GM23338 (cell line): Measurements from ENCODE around the gene ORAI3. TPM values are rescaled to one million over a fixed set of nuclear protein-coding genes. Genes with fewer than 3 reads are reported as not detected.

Experiments used
- ATAC-seq: fragments of 200-7000 bp; cut with Tn5 transposase; 3 replicates; pipeline ENCODE4 v1.9.1; 2020
- DNase-seq: peaks from one replicate; pipeline ENCODE4 v3.0.0-alpha.2; 2015; ENCODE audit warnings: low spot score
- H2AFZ ChIP-seq: fragments of 200-600 bp; sonication (generic); 2 replicates; pipeline ENCODE4 v1.8.0; 2016; ENCODE audit warnings: antibody characterized with exemption, mild to moderate bottlenecking, moderate library complexity
- H3F3A ChIP-seq: fragments of 200-600 bp; sonication (generic); replicated peaks from 2 replicates; pipeline ENCODE4 v1.8.0; 2017; ENCODE audit warnings: antibody characterized with exemption, mixed run types, low read depth
- H3K27ac ChIP-seq: fragments of 200-600 bp; sonication (generic); 2 replicates; pipeline ENCODE4 v1.6.1; 2016; ENCODE audit warnings: low read depth
- H3K27me3 ChIP-seq: fragments of 200-600 bp; sonication (generic); 2 replicates; pipeline ENCODE4 v1.8.0; 2016; ENCODE audit warnings: mild to moderate bottlenecking, mixed run types, moderate library complexity; ENCODE audit not compliant: insufficient read depth
- H3K36me3 ChIP-seq: fragments of 200-600 bp; sonication (generic); 2 replicates; pipeline ENCODE4 v1.8.0; 2016; ENCODE audit warnings: mild to moderate bottlenecking; ENCODE audit not compliant: insufficient read depth
- H3K4me1 ChIP-seq: fragments of 200-600 bp; sonication (generic); 2 replicates; pipeline ENCODE4 v1.8.0; 2016; ENCODE audit warnings: mild to moderate bottlenecking, moderate library complexity; ENCODE audit not compliant: insufficient read depth
- H3K4me2 ChIP-seq: fragments of 200-600 bp; sonication (generic); 2 replicates; pipeline ENCODE4 v1.7.1; 2017; ENCODE audit warnings: mixed run types
- H3K4me3 ChIP-seq: fragments of 200-600 bp; sonication (generic); 2 replicates; pipeline ENCODE4 v1.6.1; 2016; ENCODE audit warnings: mixed run types
- H3K79me2 ChIP-seq: fragments of 200-600 bp; sonication (generic); replicated peaks from 2 replicates; pipeline ENCODE4 v1.8.0; 2017; ENCODE audit warnings: mild to moderate bottlenecking; ENCODE audit not compliant: insufficient read depth
- H3K9me2 ChIP-seq: fragments of 200-600 bp; sonication (generic); 2 replicates; pipeline ENCODE4 v1.8.0; 2017; ENCODE audit not compliant: insufficient read depth
- H4K20me1 ChIP-seq: fragments of 200-600 bp; sonication (generic); replicated peaks from 2 replicates; pipeline ENCODE4 v1.8.0; 2017; ENCODE audit warnings: mild to moderate bottlenecking; ENCODE audit not compliant: insufficient read depth
- H3K27ac Mint-ChIP-seq: 2 replicates; pipeline ENCODE4 v1.8.0; 2020; ENCODE audit warnings: inconsistent platforms, mild to moderate bottlenecking, moderate library complexity, mixed read lengths
- H3K27me3 Mint-ChIP-seq: 3 replicates; pipeline ENCODE4 v1.8.0; 2022; ENCODE audit warnings: low read depth, mild to moderate bottlenecking, moderate library complexity, mixed read lengths, inconsistent platforms; ENCODE audit not compliant: insufficient read depth, poor library complexity
- H3K36me3 Mint-ChIP-seq: 3 replicates; pipeline ENCODE4 v1.8.0; 2021; ENCODE audit warnings: low read depth, mild to moderate bottlenecking, inconsistent platforms, moderate library complexity, mixed read lengths
- H3K4me1 Mint-ChIP-seq: 3 replicates; pipeline ENCODE4 v1.8.0; 2020; ENCODE audit warnings: mild to moderate bottlenecking, inconsistent platforms, mixed read lengths
- H3K4me3 Mint-ChIP-seq: 3 replicates; pipeline ENCODE4 v1.8.0; 2021; ENCODE audit warnings: moderate library complexity, mild to moderate bottlenecking, inconsistent platforms, mixed read lengths
- H3K9me3 Mint-ChIP-seq: 3 replicates; pipeline ENCODE4 v1.8.0; 2020; ENCODE audit warnings: moderate library complexity, mild to moderate bottlenecking, inconsistent platforms, mixed read lengths
- CREB1 ChIP-seq: fragments of 250-450 bp; sonication (Bioruptor Pico); IDR thresholded peaks from 2 replicates; pipeline ENCODE4 v1.5.0; 2020; ENCODE audit warnings: low read depth, mild to moderate bottlenecking, moderate library complexity
- EZH2 ChIP-seq: fragments of 200-600 bp; sonication (generic); IDR thresholded peaks from one replicate; pipeline ENCODE4 v1.8.0; 2017; ENCODE audit warnings: antibody characterized with exemption, mild to moderate bottlenecking, low read depth; ENCODE audit not compliant: unreplicated experiment
- EZH2phosphoT487 ChIP-seq: fragments of 200-600 bp; sonication (generic); IDR thresholded peaks from one replicate; pipeline ENCODE4 v1.8.1; 2018; ENCODE audit warnings: antibody characterized with exemption; ENCODE audit not compliant: unreplicated experiment
- JUNB ChIP-seq: IDR thresholded peaks from one replicate; pipeline ENCODE4 v1.6.1; 2016; ENCODE audit warnings: antibody characterized with exemption; ENCODE audit not compliant: unreplicated experiment
- NANOG ChIP-seq: IDR thresholded peaks from 2 replicates; pipeline ENCODE4 v1.6.1; 2016; ENCODE audit warnings: antibody characterized with exemption, borderline replicate concordance
- POLR2AphosphoS5 ChIP-seq: IDR thresholded peaks from 2 replicates; pipeline ENCODE4 v1.6.1; 2016; ENCODE audit warnings: antibody characterized with exemption, low read depth
- STAT1 ChIP-seq: IDR thresholded peaks from one replicate; pipeline ENCODE4 v1.6.1; 2016; ENCODE audit warnings: antibody characterized with exemption; ENCODE audit not compliant: unreplicated experiment
- ZNF114 ChIP-seq: fragments of 250-450 bp; sonication (Bioruptor Pico); IDR thresholded peaks from 2 replicates; pipeline ENCODE4 v1.5.0; 2020; ENCODE audit warnings: mild to moderate bottlenecking, moderate library complexity
- ZNF331 ChIP-seq: fragments of 250-450 bp; sonication (Bioruptor Pico); IDR thresholded peaks from 2 replicates; pipeline ENCODE4 v1.5.0; 2020; ENCODE audit warnings: low read depth, mild to moderate bottlenecking, moderate library complexity
- ZNF462 ChIP-seq: fragments of 250-450 bp; sonication (Bioruptor Pico); IDR thresholded peaks from 2 replicates; pipeline ENCODE4 v1.5.0; 2020; ENCODE audit warnings: mild to moderate bottlenecking, moderate library complexity
- polyA plus RNA-seq: library from polyadenylated mRNA; unstranded; fragments of >200 nt; fragmentation: Nextera tagmentation; extraction: Ambion mirVana; gene quantifications from 2 replicates; pipeline ENCODE4 v1.2.1, GENCODE V29; 2016
- total RNA-seq: library from RNA; depleted of rRNA; stranded (reverse); fragments of >200 nt; shearing (Covaris generic); gene quantifications from 2 replicates; pipeline ENCODE4 v1.2.3, GENCODE V29; 2014
- TF ChIP-seq, protein P1 (sequence below), 2 experiments: fragments of 200-600 bp in 1 of 2; sonication (generic) in 1 of 2; conservative IDR thresholded peaks; 2 replicates each; pipeline versions ENCODE4 v1.5.1 to v1.6.1; 2016 to 2017; ENCODE audit warnings: antibody characterized with exemption in 2 of 2, low read depth in 2 of 2, mild to moderate bottlenecking in 2 of 2, moderate library complexity in 1 of 2
- TF ChIP-seq, protein P2 (sequence below): IDR thresholded peaks from 2 replicates; pipeline ENCODE4 v1.6.1; 2016; ENCODE audit warnings: antibody characterized with exemption
- TF ChIP-seq, protein P3 (sequence below): IDR thresholded peaks from one replicate; pipeline ENCODE4 v1.6.1; 2018; ENCODE audit warnings: antibody characterized with exemption; ENCODE audit not compliant: unreplicated experiment

Gene ORAI3
- total and polyA plus RNA-seq, 2 experiments from 2014 or later = 6.9 to 15.9 TPM

- Histone ChIP-seq H3K4me1 (peaks cover 13% of the 10 kb centered on the region), H2AFZ (no peak overlapping the region), H3K4me2 (no peak overlapping the region), H3K27ac (no peak overlapping the region), H3K36me3 (no peaks in the 10 kb centered on the region), H3K79me2 (no peaks in the 10 kb centered on the region), H3K9me2 (no peaks in the 10 kb centered on the region), H3K27me3 (no peaks in the 10 kb centered on the region), H3K4me3 (no peak overlapping the region), H3F3A (peaks cover 12% of the 10 kb centered on the region; the same call in 1 of the 2 replicates), H4K20me1 (no peaks in the 10 kb centered on the region; the same call in 1 of the 2 replicates)
- Mint-ChIP-seq H3K9me3 (no peaks in the 10 kb centered on the region), H3K4me3 (no peak overlapping the region), H3K27ac (no peak overlapping the region), H3K4me1 (peaks cover 4% of the 10 kb centered on the region; the same call in 2 of the 3 replicates), H3K27me3 (peaks cover 10% of the 10 kb centered on the region), H3K36me3 (no peaks in the 10 kb centered on the region)
- DNase-seq = no peak
- ATAC-seq = no peak
- TF ChIP-seq STAT1 = no peak
- no peak for TF ChIP-seq POLR2AphosphoS5
- TF ChIP-seq ZNF331 (CRISPR knock-in tag) = no peak
- no peak for TF ChIP-seq JUNB
- TF ChIP-seq ZNF462 (CRISPR knock-in tag) = no peak
- no peak for TF ChIP-seq EZH2
- TF ChIP-seq, protein P1, sequence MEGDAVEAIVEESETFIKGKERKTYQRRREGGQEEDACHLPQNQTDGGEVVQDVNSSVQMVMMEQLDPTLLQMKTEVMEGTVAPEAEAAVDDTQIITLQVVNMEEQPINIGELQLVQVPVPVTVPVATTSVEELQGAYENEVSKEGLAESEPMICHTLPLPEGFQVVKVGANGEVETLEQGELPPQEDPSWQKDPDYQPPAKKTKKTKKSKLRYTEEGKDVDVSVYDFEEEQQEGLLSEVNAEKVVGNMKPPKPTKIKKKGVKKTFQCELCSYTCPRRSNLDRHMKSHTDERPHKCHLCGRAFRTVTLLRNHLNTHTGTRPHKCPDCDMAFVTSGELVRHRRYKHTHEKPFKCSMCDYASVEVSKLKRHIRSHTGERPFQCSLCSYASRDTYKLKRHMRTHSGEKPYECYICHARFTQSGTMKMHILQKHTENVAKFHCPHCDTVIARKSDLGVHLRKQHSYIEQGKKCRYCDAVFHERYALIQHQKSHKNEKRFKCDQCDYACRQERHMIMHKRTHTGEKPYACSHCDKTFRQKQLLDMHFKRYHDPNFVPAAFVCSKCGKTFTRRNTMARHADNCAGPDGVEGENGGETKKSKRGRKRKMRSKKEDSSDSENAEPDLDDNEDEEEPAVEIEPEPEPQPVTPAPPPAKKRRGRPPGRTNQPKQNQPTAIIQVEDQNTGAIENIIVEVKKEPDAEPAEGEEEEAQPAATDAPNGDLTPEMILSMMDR (conservative IDR thresholded peaks at IDR 0.05; ENCODE audit: low read depth in 2 of 2) = no peak
- TF ChIP-seq, protein P2, sequence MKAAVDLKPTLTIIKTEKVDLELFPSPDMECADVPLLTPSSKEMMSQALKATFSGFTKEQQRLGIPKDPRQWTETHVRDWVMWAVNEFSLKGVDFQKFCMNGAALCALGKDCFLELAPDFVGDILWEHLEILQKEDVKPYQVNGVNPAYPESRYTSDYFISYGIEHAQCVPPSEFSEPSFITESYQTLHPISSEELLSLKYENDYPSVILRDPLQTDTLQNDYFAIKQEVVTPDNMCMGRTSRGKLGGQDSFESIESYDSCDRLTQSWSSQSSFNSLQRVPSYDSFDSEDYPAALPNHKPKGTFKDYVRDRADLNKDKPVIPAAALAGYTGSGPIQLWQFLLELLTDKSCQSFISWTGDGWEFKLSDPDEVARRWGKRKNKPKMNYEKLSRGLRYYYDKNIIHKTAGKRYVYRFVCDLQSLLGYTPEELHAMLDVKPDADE = no peak
- TF ChIP-seq NANOG = no peak
- no peak for TF ChIP-seq CREB1 (CRISPR knock-in tag)
- no peak for TF ChIP-seq EZH2phosphoT487
- no peak for TF ChIP-seq ZNF114 (CRISPR knock-in tag)
- TF ChIP-seq, protein P3, sequence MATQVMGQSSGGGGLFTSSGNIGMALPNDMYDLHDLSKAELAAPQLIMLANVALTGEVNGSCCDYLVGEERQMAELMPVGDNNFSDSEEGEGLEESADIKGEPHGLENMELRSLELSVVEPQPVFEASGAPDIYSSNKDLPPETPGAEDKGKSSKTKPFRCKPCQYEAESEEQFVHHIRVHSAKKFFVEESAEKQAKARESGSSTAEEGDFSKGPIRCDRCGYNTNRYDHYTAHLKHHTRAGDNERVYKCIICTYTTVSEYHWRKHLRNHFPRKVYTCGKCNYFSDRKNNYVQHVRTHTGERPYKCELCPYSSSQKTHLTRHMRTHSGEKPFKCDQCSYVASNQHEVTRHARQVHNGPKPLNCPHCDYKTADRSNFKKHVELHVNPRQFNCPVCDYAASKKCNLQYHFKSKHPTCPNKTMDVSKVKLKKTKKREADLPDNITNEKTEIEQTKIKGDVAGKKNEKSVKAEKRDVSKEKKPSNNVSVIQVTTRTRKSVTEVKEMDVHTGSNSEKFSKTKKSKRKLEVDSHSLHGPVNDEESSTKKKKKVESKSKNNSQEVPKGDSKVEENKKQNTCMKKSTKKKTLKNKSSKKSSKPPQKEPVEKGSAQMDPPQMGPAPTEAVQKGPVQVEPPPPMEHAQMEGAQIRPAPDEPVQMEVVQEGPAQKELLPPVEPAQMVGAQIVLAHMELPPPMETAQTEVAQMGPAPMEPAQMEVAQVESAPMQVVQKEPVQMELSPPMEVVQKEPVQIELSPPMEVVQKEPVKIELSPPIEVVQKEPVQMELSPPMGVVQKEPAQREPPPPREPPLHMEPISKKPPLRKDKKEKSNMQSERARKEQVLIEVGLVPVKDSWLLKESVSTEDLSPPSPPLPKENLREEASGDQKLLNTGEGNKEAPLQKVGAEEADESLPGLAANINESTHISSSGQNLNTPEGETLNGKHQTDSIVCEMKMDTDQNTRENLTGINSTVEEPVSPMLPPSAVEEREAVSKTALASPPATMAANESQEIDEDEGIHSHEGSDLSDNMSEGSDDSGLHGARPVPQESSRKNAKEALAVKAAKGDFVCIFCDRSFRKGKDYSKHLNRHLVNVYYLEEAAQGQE = no peak
These were observed 43.5 kb downstream of the ORAI3 start for GRCh38 chr16:30992276-30992780.
